GM18907 (cell line): ENCODE measurements around the gene PLEKHG2.
"Not testable (repeated sequence)": the region's sequence is repeated elsewhere in the genome, so short reads cannot be mapped to it uniquely, and the experiment has no call there.

Experiments
- ATAC-seq: cut with Tn5 transposase; IDR thresholded peaks from one replicate; pipeline ENCODE4 v1.9.1; 2021; ENCODE audit warnings: mild to moderate bottlenecking, moderate library complexity; ENCODE audit not compliant: unreplicated experiment

PLEKHG2 gene

DNA sequence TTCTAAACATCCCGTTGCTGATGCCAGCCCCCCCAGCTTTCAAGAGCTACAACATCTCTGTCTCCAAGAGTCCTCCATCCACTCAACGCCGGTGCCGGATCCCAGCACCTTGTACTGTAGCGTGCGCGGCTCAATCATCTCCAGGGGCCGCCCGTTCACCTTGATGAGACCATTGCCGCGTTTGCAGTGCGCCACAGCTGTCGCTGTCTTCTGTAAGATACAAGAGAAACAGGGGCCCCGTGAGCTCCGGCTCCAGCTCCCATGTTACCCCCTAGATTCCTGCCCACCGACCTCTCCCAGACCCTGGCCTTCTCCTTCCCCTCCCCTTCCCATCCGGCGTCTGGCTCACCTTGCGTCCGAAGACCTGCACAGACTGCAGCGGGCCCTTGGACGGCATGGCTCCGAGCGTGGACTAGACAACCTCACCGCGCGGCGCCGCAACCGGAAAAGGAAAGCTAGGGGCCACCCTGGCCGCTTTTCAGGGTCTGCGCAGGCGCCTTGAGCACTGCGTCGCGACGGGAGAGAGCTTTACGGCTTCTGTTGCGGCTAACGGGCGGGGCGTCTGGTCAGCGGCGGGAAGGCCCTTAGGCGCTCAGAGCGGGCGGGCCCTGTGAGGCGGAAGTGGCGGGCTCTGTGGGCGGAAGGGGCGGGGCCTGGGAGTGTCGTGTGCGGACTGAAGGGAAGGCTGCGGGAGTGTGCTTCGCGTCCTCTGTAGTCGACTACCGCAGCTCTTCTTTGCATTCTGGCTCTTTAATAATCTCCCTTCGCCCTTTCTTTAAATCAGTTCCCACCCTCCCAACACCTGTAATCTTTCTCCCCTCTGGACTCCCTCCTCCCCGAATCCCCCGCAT is 23.3 kb downstream of the PLEKHG2 start, which contains the start of gene RPS16:
TSS of gene RPS16 (minus strand) at position 451 of the 851 bp plus-strand sequence. CDS start at position 397, 54 bp downstream.
- ATAC-seq: peak; percentile 76

DNA sequence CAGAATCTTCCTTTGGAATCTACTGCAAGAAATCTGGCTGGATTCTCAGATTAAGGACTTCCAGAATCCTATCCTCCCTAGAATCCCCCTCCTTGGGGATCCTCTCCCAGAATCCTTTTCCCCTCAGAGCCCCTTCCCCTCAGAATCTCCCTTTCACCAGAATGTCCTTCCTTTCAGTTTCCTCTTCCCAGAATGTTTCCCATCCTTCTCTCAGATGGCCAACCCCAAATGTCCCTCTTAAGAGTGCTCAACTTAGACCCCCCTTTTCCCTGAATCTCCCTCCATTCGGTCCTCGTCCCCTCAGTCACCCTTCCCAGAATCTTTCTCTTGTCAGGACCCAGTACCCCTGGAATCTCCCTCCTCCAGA is 23.9 kb downstream of the PLEKHG2 start:
- no peak for ATAC-seq

DNA sequence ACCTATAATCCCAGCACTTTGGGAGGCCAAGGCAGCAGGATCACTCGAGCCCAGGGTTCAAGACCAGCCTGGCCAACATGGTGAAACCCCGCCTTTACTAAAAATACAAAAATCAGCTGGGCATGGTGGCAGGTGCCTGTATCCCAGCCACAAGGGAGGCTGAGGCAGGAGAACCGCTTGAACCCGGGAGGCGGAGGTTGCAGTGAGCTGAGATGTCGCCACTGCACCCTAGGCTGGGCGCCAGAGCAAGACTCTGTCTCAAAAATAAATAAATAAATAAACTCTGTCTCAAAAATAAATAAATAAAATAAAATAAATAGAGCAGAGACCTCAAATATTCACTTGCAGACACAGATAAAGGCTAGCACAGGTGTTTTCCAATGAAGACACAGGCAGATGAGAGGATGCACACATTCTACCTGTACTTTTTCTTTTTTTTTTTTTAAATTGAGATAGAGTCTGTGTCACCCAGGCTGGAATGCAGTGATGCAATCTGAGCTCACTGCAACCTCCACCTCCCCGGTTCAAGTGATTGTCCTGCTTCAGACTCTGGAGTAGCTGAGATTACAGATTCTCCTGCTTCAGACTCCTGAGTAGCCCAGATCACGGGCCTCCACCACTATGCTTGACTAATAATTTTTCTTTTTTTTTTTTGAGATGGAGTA is 25.9 kb downstream of the PLEKHG2 start:
- no peak for ATAC-seq

DNA sequence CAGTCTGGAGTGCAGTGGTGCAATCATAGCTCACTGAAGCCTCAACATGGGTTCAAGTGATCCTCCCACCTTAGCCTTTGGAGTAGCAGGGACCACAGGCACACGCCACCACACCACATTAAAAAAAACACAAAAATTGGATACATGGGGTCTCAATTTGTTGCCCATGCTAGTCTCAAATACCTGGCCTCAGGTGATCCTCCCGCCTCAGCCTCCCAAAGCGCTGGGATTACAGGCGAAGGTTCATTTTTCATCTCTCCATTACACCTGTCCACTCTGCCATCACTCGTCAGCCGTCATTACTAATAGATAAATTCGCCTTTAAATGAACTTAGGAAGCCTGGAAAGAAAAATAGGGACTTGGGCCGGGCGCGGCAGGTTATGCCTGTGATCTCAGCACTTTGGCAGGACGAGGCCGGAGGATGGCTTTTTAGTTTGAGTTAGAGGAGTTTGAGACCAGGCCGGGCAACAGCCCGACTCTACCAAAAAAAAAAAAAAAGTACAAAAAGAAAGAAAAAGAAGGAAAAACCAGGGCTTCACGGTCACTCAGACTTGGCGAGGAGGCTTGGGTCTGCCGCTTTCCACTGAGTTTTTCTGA is 32.2 kb downstream of the PLEKHG2 start:
- no peak for ATAC-seq

DNA sequence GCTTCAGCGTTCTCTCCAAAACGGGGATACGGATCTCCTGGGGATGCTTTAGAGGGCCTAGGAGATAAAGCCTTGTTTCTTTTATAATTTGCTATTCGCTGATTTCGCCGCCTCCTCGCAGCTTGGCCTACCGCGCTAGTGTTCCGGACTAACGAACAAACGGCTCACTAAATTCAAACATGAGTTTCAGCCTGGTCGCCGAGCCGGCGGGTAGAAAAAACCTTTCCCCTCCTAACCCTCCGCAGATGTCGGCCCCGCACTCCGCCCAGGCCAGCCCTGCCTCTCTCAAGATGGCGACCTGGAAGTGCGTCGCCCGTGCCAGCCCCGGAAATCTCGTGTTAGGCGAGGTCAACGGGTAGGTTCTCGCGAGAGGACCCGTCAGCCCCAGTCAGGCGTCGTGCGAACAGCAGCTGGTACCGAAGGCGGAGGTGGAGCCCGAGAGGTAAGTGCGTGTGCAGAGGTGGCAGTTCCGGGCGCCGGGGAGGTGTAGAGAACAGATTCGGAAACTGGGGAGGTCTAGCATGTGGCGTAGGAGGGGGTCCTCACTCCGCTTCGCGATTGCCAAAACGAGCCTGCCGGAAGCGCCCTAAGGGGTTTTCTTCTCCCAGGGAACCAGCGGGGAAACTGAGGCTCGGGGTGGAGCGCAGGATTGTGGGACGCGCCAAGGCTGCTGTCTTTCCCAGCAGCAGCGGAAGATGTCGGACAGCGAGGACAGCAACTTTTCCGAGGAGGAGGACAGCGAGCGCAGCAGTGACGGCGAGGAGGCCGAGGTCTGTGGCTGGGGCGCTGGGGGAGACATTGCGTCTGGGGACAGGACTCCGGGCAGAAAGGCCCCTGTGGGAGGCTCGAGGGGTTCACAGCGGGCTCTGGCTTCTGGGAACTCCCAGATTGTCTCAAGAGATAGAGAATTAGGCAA is 33.0 kb downstream of the PLEKHG2 start, which contains the start of gene SUPT5H:
TSS of gene SUPT5H (plus strand) at position 387 of the 916 bp plus-strand sequence. CDS start at position 696, 309 bp downstream.
- ATAC-seq: peak; percentile 84

DNA sequence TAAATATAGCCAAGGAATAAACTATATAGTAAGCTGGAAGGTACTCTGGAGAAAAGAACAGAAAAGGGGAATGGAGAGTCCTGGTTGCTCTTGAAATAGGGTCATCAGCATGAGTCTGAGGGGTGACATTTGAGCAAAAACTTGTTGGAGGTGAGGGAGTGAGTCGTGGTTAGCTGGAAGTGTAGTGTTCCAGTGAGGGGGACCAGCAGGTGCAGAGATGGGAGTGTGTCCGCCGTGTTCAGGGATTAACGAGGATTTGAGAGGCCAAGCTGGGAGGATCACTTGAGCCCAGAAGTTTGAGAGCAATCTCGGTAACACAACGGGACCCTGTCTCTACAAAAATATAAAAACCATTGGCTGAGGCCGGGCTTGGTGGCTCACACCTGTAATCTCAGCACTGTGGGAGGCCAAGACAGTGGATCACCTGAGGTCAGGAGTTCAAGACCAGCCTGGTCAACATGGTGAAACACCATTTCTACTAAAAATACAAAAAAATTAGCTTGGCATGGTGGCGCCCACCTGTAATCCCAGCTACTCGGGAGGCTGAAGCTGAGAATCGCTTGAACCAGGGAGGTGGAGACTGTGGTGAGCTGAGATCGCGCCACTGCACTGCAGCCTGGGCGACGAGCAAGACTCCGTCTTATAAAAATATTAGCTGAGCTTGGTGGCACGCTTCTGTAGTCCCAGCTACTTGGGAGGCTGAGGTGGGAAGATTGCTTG is 34.1 kb downstream of the PLEKHG2 start:
- ATAC-seq: no peak

DNA sequence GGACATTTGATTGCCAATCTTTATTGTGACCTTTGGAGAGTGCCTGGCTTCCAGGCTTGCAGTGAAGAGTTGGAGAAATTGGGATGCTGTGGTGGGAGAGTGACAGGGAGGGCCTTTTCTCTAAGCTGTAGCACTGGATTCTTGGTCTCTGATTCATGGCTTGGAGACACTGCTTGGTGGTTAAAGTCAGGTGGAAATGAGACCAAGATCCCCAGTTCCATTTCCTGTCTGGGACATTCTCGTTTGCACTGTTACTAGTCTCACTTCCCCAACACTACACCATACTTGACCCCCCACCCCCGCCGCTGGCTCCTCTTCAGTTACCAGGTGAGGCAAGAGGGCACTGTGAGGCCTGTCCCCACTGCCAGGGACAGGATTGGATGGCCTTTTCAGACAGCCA is 35.8 kb downstream of the PLEKHG2 start:
- no peak for ATAC-seq

DNA sequence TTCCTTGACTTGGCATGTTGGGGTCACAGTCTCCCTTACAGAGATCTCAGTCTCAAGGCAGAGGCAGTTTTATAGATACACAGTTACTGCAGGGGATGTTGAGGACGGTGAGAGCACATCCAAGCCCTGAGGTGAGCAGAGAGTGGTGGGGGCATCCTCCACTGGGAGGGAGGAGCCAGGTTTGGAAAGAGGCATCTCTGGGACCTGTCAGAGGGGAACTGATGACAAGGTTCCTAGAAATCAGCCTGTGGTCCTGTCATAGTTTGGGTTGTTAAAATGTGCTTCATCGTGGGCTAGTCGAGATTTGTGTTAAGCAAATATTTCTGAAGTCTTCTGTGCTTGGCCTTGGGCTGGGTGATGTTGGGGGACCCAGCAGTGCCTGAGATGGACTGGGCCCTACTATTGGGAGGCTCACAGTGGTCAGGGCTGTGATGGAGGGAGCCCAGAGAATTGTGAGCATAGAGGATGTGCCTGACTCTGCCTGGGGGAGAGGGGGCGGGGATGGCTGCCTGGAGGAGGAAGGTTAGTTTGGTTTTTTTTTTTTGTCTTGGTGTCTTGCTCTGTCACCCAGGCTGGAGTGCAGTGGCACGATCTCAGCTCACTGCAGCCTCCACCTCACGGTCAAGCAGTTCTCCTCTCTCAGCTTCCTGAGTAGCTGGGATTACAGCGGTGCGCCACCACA is 36.8 kb downstream of the PLEKHG2 start:
- no peak for ATAC-seq

DNA sequence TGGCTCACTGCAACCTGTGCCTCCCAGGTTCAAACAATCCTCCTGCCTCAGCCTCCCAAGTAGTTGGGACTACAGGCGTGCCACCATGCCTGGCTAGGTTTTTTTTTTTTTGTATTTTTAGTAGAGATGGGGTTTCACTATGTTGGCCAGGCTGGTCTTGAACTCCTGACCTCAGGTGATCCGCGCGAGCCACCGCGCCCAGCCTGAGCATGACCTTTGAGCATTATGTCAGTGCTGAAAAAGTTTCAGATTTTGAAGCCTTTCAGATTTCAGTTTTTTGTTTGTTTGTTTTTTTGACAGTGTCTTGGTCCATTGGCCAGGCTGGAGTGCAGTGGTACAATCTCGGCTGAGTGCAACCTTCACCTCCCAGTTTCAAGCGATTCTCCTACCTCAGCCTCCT is 38.8 kb downstream of the PLEKHG2 start:
- ATAC-seq: not testable (repeated sequence)

DNA sequence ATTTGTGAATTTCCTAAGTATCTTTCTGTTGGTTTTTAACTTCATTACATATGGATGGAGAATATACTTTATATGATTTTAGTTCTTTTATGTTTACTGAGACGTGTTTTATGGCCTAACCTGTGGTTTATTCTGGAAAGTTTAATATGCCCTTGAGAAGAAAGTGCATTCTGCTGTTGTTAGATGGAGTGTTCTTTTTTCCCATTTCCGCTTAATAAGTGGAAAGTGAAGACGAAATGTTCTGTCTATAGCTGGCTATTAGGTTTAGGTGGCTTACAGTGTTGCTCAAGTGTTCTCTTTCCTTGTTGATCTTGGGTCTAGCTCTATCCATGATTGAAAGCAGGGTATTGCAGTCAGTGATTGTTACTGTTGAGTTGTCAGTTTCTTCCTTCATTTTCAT is 50.9 kb downstream of the PLEKHG2 start:
- no peak for ATAC-seq

DNA sequence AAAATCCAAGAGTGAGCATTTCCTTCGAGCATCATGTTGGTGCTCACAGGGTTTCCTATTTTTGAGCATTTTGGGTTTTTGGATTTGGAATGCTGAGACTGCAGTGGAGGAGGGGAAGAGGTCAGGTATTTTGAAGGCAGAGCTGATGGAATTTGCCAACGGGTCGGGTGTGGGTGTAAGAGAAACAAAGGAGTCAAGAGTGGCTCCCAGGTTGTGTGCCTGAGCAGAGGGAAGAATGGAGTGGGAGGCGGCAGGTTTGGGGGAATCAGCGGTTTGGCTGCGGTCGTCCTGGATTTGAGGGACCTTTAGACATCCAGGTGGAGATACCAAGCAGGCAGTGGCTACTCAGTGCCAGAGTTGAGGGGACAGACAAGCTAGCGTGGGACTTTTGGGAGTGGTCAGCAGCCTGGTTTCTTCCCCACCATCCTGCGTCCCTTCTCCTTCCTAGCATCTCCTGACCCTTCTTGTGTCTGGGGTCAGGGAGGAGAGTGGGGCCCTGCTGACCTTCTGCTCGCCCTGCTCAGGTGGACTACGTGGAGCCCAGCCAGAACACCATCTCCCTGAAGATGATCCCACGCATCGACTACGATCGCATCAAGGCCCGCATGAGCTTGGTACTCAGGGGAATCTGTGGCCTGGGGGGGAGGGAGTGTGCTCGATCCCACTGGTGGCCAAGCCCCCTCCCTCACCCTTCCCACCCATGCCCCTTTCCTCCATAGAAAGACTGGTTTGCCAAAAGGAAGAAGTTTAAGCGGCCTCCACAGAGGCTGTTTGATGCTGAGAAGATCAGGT is 53.7 kb downstream of the PLEKHG2 start:
- ATAC-seq: no peak

DNA sequence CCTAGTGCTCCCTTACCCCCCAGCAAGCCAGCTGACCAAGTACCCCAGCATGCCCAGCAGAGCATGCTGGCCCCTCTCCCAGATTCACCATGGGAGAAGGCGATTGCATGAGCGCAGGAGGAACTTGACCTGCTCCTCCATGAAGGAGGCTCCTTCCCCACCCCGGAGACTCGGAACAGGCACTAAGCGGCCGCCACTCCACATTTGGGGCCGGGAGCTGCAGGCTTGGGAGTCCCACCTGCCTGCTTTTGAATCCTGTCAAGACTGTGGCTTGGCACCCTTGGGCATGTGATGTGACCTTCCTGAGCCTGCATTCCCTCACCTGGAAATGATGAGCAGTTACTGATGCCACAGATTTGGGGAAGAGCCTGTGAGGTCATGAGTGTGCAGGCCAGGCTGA is 55.5 kb downstream of the PLEKHG2 start:
- ATAC-seq: no peak

DNA sequence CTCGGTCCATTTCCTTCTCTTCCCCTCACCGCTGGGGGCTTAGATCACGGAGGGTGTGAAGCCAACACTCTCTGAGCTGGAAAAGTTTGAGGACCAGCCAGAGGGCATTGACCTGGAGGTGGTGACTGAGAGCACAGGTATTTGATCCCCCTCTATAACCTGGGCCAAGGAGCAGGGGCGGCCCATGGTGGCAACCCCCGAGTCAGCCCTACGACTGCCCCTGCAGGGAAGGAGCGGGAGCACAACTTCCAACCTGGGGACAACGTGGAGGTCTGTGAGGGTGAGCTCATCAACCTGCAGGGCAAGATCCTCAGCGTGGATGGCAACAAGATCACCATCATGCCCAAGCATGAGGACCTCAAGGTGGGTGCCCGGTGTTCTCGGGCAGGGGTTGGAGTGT is 56.6 kb downstream of the PLEKHG2 start:
- ATAC-seq: no peak

DNA sequence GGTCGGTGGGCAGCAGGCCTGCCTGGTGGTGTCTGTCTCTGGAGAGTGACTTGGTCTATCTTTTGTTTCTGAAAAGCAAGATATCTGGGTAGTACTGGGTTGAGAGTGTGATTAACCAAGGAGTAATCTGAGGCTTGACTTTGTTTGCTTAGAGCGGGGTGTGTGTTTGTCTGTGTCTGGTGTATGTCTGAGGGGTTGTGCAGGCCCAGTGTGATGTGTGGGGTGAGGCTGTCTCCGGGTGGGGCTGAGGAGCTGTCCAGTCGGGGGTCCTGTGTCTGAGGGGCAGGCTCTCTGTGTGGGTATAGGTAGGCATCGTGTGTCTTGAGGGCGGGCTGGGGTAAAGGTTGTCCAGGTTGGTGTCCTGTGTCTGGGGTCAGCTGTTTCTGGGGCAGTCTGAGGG is 57.1 kb downstream of the PLEKHG2 start:
- no peak for ATAC-seq

DNA sequence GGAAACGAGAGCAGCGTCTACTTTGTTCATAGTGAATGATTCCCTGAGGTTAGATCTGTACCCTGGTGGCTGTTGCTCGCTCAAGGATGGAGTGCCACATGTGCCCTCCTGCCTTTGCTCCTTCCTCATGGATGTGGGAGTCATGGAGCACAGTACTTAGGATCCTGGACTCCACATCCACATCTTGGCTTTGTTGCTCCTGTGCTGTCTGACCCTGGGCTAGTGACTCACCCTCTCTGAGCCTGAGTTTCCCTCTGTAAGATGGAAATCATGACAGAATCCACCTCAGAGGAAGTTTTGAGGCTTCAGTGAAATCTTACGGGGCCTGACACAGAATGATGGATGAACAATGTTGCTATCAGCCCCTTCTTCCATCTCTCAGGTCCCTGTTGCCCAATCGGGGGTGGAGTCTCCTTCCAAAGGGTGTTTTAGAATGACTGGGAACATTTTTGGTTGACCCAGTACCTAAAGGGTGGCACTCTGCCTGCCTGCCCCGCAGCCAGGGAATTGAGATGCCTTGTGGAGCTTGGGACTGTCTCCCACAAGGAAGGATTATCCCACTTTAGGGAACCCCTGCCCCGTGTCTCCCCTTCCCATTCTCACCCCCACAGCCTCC is 58.4 kb downstream of the PLEKHG2 start:
- ATAC-seq: no peak

DNA sequence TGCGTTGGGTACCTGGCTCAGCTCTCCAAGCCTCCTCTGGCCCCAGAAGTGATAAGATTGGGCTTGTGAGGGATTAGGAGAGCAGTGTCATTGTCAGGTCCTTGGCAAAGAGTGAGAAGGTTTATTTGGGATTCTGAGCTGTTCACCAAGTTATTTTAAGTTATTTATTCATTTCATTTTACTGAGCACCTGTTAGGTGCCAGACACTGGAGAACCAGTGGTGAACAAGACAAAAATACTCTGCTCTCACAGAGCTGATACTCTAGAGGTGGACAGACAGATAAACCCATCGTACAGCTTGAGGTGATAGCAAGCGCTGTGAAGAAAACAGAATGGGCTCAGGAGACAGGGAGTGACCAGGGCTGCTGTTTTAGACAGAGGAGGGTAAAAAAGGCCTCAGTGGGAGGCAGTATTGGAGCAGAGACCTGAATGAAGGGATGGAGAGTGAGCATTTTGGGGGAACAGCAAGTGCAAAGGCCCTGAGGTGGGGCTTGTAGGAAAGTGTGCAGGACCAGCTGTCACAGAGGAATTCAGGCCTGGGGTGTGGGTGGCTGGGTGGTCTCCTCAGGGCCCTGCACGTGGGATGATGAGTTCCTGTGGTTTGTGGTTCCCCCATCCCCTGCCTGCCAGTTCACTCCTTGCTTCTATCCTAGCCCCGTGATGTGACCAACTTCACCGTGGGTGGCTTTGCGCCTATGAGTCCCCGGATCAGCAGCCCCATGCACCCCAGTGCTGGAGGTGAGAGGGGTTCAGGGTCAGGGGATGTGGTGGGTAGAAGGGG is 59.5 kb downstream of the PLEKHG2 start:
- ATAC-seq: no peak

DNA sequence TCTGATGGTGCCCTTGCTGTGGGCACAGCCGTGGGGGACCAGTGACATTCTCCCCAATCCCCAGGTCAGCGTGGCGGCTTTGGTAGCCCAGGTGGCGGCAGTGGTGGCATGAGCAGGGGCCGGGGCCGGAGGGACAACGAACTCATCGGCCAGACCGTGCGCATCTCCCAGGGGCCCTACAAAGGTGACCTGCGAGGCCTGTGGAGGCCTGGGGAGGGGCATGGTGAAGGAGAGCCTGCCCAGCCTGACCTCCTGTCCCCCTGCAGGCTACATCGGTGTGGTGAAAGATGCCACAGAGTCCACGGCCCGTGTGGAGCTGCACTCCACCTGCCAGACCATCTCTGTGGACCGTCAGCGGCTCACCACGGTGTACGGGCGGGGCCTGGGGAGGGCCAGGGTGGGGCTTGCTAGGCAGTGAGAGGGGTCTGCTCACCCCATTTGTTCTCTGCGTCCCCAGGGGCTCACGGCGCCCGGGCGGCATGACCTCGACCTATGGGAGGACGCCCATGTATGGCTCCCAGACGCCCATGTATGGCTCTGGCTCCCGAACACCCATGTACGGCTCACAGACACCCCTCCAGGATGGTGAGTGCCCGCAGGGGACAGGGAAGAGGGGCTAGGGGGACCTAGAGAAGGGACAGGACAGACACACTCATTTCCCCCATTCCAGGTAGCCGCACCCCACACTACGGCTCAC is 60.4 kb downstream of the PLEKHG2 start:
- ATAC-seq: no peak
